Measurements from ENCODE around the gene ELAVL3.
A peak's percentile ranks its signal among the peaks of the same experiment; 100 is the strongest.

ELAVL3 gene

GRCh38 chr19:11480715-11481533, at the start of gene ELAVL3:
Gene ELAVL3, minus strand, starts transcription at chr19:11481046. Its CDS starts 438 bp downstream, at chr19:11480608.
- DNase-seq (ENCODE audit: low spot score) = peak; percentile 75

GRCh38 chr19:11530432-11530831, 49.6 kb upstream of the ELAVL3 start:
- peak; percentile 98 for DNase-seq (ENCODE audit: low spot score)

- DNase-seq (ENCODE audit: low spot score) = peak; percentile 100
Measured at GRCh38 chr19:11528551-11529341, 47.9 kb upstream of the ELAVL3 start, which contains the start of gene ECSIT. Gene ECSIT, minus strand, starts transcription at chr19:11529134. Its CDS starts 9,964 bp downstream, at chr19:11519170.

- DNase-seq (ENCODE audit: low spot score) = no peak
Measured at GRCh38 chr19:11519138-11519537, 38.3 kb upstream of the ELAVL3 start.

- DNase-seq (ENCODE audit: low spot score) = no peak
Measured at GRCh38 chr19:11513946-11514345, 33.1 kb upstream of the ELAVL3 start.

GRCh38 chr19:11510444-11510843, 29.6 kb upstream of the ELAVL3 start:
- DNase-seq (ENCODE audit: low spot score) = no peak

- no peak for DNase-seq (ENCODE audit: low spot score)
Measured at GRCh38 chr19:11507370-11508078, 26.7 kb upstream of the ELAVL3 start.

GRCh38 chr19:11506967-11507366, 26.1 kb upstream of the ELAVL3 start:
- DNase-seq (ENCODE audit: low spot score) = no peak

- DNase-seq (ENCODE audit: low spot score) = no peak
Measured at GRCh38 chr19:11506101-11506555, 25.3 kb upstream of the ELAVL3 start.

- DNase-seq (ENCODE audit: low spot score) = peak; percentile 92
Measured at GRCh38 chr19:11505504-11506100, 24.8 kb upstream of the ELAVL3 start, which contains the start of gene ZNF653. Gene ZNF653, minus strand, starts transcription at chr19:11505839. Its CDS starts 53 bp downstream, at chr19:11505786.

- peak; percentile 98 for DNase-seq (ENCODE audit: low spot score)
Measured at GRCh38 chr19:11505032-11505503, 24.2 kb upstream of the ELAVL3 start.

- no peak for DNase-seq (ENCODE audit: low spot score)
Measured at GRCh38 chr19:11504502-11505031, 23.7 kb upstream of the ELAVL3 start.

GRCh38 chr19:11499890-11500420, 19.1 kb upstream of the ELAVL3 start:
- no peak for DNase-seq (ENCODE audit: low spot score)

- DNase-seq (ENCODE audit: low spot score) = no peak
Measured at GRCh38 chr19:11499220-11499726, 18.4 kb upstream of the ELAVL3 start.

GRCh38 chr19:11496391-11497163, 15.7 kb upstream of the ELAVL3 start:
- peak; percentile 62 for DNase-seq (ENCODE audit: low spot score)

- DNase-seq (ENCODE audit: low spot score) = no peak
Measured at GRCh38 chr19:11495885-11496284, 15.0 kb upstream of the ELAVL3 start.

GRCh38 chr19:11495481-11495880, 14.6 kb upstream of the ELAVL3 start:
- DNase-seq (ENCODE audit: low spot score) = peak; percentile 93

GRCh38 chr19:11494634-11495285, 13.9 kb upstream of the ELAVL3 start:
- peak; percentile 80 for DNase-seq (ENCODE audit: low spot score)

GRCh38 chr19:11489378-11489777, 8.5 kb upstream of the ELAVL3 start:
- no peak for DNase-seq (ENCODE audit: low spot score)

Measured in cerebellar cortex (tissue), 1 donor.